Posterior vena cava (tissue), 2 donors: Measurements from ENCODE around the gene KRT36. TPM values are rescaled to one million over a fixed set of nuclear protein-coding genes. Genes with fewer than 3 reads are reported as not detected.

Experiments used
- DNase-seq: peaks from one replicate; pipeline ENCODE4 v3.0.0-alpha.2; 2020; ENCODE audit warnings: low spot score
- intact Hi-C, 2 donors: fragments of 100-400 bp; cut with DNase I; formaldehyde crosslinking; loops; one replicate each; pipeline versions ENCODE4 v1.14.1 to v1.14.2; 2022 to 2023
- long read RNA-seq, 2 donors: library from polyadenylated mRNA; unstranded; transcript quantifications; one replicate each; pipeline ENCODE4 v2.0.0, GENCODE V29; 2020 to 2021
- total RNA-seq, 2 donors: library from RNA; stranded (reverse); fragmentation: NEBNext Ultra II Directional; extraction: Animal tissue kit (Norgen Biotek cat#: 25700); gene quantifications; one replicate each; pipeline ENCODE4 v1.2.1, GENCODE V29; 2021
- donor health status: DM: yes; HTN: yes; CAD: no.
- donor health status: DM: yes; HTN: yes; CAD: no.

Gene KRT36
- total RNA-seq = not detected
- long read RNA-seq, donor 1 = 0 reads
- long read RNA-seq, donor 2 = 0 reads

- DNase-seq = peak; percentile 55
- intact Hi-C loops = no loop called here
Observed at GRCh38 chr17:41489531-41489930, at the start of gene KRT36. Gene KRT36, minus strand, starts transcription at chr17:41489910. Its CDS starts 46 bp downstream, at chr17:41489864.

GRCh38 chr17:41539071-41539492, 49.4 kb upstream of the KRT36 start:
- intact Hi-C loops = no loop called here
- DNase-seq = peak; percentile 16

GRCh38 chr17:41538565-41538991, 48.9 kb upstream of the KRT36 start:
- intact Hi-C loops = no loop called here
- peak; percentile 37 for DNase-seq

GRCh38 chr17:41537990-41538389, 48.3 kb upstream of the KRT36 start:
- DNase-seq = peak; percentile 54
- intact Hi-C loops = no loop called here

DNA sequence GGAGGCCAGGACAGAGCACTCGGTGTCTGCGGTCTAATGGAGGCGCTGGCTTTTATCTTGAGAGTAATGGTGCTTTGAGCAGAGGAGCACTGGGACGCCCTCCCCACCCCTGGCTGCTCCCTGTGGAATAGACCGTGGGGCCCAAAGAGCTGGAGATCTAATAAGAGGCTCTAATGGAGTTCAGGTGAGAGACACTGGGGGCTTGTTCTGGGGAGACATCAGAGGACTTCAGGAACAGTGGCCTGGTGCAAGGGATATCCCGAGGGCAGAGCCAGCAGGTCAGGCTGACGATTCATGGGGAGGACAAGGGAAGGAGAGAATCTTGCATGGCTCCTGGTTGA, 47.9 kb upstream of the KRT36 start:
- intact Hi-C loops = no loop called here
- DNase-seq = peak; percentile 16

DNA sequence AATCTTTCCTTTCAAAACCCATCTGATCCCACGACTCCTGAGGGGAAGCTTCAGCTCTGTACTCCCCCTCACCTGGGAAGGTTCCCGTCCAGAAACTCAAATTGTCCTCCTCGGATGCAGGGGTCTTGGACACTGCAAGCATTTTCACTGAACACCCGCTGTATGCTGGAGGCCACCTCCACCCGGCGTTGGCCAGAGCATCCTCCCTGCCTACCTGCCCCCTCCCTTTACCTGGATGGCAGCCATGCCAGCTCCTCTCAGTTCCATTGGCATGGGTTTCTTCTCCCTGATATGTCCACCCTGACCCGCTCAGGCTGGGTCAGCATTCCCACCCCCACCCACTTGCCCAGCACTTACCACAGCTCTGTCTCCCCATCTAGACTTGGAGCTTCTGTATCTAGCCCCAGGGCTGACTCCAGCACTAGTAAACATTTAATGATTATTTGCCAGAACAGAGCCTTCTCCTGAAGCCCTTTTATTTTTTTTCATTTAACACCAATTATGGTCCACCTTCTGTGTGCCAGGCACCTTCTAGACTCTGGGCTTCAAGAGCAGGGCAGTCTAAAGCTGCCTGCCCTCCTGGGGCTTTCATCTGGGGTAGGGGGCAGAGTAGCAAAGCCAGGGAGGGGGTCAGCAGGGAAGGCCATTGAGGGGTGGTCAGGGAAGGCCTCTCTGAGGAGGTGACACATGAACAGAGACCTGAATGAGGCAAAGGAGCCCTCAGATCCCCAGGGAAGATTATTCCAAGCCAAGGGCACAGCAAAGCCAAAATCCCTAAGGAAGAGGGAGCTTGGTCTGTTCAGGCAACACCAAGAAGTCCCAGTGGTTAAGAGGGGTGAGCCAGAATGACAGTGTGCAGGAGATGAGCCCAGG, 47.3 kb upstream of the KRT36 start:
- intact Hi-C loops = no loop called here
- peak; percentile 47 for DNase-seq

DNA sequence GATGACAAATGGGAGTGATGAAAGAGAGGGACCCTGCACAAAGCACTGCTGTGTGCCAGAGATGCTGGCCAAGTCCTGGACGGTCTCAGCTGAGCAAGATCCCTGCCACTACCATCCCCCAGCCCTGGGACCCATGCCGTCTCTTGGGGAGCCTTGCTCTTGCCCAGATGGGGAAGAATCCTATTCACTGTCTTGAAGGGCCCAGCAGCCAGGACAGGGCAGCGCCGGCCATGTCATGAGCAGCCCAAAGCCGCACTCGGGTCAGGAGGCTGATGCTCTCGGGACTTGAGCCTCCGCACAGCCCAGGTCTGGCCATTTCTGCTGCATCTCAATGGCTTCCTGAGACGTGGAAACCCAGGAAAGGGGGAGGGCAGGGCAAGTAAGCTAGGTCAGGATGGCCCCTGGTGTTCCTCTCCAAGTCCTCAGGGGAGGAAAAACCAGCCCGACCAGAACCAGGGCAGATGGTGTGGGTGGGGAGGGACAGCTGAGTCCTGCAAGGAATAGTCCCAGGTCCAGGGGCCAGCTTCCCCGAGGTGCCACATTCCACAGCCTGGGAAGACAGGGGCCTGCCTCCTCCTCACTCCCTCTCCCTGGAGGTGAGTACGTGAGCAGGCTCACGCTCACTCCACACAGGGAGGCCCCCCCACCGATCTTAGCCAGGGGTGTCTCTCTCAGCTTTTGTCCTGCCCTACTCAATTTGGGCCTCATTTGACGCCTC, 46.2 kb upstream of the KRT36 start:
- peak; percentile 75 for DNase-seq
- intact Hi-C loops = no loop called here

- intact Hi-C loops = no loop called here
Observed at GRCh38 chr17:41534899-41535546, 45.3 kb upstream of the KRT36 start.

DNA sequence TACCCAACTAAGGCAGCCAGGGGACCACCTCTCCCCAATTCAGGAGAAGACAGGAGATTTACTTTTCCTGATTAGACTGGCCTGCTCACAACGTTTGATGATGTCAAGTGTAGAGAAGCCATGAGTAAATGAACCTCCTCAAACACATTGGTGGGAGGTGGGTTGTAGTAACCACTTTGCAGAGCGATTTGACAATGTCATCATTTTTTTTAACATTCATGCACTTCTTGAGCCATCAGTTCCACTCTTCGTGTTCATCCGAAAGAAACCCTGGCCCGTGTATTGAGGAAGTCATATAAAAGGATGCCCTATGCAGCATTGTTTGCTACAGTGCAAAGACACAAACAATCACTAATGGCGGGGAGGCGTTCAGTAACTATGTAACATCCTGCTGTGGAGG, 43.9 kb upstream of the KRT36 start:
- no peak for DNase-seq
- intact Hi-C loops = no loop called here

More at GRCh38 chr17:41534899-41535546, 45.3 kb upstream of the KRT36 start:
- DNase-seq = no peak

GRCh38 chr17:41532947-41533570, 43.3 kb upstream of the KRT36 start:
- intact Hi-C loops = no loop called here
- no peak for DNase-seq

GRCh38 chr17:41531993-41532392, 42.3 kb upstream of the KRT36 start:
- DNase-seq = no peak
- intact Hi-C loops = no loop called here

DNA sequence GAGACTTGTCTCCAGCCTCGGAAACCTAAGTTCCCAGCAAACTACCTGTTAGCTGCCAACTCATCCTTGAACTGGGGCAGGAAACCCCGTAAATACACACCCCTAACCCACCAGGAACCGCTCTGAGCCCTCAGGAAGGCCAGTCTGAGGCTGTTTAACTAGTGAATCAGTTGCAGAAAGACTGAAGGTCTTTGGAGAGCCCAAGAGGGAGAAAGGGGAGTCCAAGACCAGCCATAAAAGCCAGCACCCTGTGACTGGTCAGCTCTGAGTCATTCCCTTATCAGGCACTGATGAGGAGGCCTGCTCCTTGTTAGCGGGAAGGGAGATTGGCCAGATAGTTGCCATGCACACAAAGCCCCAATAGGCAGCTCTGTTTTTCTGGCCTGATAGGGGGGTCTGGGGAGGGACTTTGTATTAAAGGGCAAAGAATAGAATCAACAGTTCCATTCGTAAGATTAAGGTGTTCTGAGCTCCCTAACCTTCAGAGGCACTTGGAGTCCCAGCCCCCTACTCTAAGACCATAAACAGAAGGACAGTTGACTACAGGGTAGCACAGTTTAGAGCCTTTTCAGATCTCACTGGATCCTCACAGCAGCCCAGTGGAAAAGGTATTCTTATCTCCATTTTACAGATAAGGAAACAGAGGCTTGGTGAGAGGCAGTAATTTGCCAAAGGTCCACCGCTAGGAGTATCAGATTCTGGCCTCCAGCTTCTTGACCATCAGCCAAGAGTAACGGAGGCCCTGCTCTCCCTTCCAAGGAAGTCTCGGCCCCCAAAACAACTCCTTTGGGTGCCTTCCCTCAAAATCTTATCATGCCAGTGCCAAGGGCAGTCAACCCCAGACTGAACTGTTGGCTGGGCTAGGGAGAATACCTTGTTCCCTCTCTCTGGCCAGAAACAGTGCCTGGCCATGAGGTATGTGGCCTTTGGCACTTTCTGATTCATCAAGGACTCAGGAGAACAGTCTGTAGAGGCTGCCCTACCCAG, 40.6 kb upstream of the KRT36 start:
- intact Hi-C loops = no loop called here
- no peak for DNase-seq

- no peak for DNase-seq
- intact Hi-C loops = no loop called here
Observed at GRCh38 chr17:41529491-41529915, 39.8 kb upstream of the KRT36 start.

DNA sequence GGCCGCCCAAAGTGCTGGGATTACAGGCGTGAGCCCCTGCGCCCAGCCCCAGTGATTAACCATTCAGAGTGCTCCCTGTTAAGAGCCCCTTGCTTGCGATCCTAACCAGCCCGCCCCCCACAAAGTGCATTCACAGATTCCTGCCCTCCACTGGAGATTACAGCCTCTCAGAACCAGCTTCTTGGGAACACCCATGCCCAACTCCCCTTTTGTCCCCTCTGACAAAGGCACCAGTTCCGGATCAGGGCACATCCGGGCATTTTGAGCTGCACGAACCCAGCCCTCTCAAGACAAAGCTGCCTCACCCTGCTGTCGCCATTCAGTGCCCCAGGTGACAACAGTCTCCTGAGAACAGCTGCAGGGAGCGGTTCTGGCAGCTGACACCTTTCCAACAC, 39.2 kb upstream of the KRT36 start:
- DNase-seq = no peak
- intact Hi-C loops = no loop called here

DNA sequence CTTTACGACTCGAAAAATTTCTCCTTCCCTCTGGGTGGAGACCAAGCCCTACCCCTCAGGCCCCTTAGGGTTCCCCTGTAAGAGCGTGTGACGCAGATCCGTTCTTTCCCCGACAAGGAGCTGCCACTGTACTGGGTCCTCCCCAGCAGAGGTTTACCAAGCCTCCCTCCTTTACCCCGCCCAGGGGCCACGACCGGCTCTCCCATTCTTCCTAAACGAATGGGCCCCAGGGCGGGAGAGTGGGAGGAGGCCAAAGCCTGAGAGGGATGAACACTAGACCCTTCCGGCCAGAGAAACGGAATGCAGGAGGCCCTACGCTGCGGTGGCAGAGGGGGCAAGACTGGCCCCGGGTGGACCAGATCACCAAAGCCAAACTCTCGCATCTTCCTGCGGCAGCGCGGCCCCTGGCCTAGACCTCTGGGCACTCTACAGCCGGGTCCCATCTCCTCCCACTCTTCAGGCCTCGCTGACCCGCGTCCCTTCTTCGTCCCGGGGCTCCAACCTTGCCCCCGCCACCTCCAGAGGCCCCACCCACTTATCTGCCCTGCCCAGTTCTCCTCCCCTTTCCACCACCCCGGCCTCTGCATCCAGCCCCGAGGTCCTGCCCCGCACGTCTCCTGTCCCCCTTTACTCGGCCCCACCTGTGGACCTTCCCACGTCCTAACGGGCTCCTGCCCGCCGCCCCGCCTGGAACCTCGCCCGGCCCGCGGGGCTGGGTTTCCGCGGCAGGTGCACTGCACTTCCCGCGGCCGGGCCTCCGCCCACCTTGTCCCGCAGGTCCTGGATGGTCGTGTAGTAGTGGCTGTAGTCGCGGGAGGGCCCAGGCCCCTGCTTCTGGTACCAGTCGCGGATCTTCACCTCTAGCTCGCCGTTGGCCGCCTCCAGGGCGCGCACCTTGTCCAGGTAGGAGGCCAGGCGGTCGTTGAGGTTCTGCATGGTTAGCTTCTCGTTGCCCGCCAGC, 37.6 kb upstream of the KRT36 start:
- intact Hi-C loops = no loop called here
- DNase-seq = no peak

GRCh38 chr17:41524261-41524660, 34.6 kb upstream of the KRT36 start:
- DNase-seq = no peak
- intact Hi-C loops = no loop called here

GRCh38 chr17:41523787-41524186, 34.1 kb upstream of the KRT36 start:
- DNase-seq = no peak
- intact Hi-C loops = no loop called here
